GM19239 (cell line): ENCODE measurements around the gene CCDC51.
A peak's percentile ranks its signal among the peaks of the same experiment; 100 is the strongest.

ENCODE experiments used
- DNase-seq: peaks from one replicate; pipeline ENCODE4 v3.0.0; 2011; ENCODE audit warnings: low spot score; ENCODE audit not compliant: insufficient read length
- FAIRE-seq: peaks from 2 replicates; lab custom pipeline; 2011; peaks lifted over from hg19 to GRCh38; lab: Jason Lieb, UNC

CCDC51 gene

DNA sequence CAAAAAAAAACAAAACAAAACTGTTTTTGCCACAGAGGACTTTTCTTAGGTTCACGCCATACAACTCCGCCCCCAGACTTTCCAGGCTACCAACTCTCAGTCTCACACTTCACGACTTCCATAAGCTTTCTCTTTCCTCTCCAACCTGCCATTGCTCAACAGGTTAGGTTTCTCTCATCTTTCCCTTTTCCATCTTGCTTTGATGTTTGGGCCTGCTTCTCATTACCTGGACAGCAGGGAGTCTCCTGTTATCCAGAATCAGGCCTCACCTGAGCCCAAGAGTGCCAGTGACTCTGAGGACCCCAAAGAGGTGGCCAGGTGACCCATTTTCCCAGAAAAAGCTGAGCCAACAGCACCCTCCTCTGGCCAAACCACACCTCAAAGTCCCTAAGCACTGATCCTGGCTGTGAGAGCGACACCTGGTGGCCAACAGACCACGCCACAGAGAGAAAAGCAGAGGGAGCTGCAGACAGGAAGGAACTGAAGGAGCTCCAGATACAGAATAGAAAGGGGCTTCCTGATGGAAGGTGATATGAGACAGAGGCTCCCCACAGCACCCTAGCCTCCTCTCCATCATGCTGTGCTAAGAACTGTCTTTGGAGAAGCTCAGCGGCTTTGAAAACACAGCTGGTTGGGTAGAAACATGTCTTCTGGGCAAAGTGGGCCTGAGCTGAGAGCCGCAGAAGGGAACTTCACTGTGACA, 4.0 kb downstream of the CCDC51 start:
- DNase-seq (peak; percentile 73), FAIRE-seq (peak; percentile 95)

GRCh38 chr3:48435223-48435595, 4.7 kb downstream of the CCDC51 start:
- DNase-seq (no peak), FAIRE-seq (no peak)

DNA sequence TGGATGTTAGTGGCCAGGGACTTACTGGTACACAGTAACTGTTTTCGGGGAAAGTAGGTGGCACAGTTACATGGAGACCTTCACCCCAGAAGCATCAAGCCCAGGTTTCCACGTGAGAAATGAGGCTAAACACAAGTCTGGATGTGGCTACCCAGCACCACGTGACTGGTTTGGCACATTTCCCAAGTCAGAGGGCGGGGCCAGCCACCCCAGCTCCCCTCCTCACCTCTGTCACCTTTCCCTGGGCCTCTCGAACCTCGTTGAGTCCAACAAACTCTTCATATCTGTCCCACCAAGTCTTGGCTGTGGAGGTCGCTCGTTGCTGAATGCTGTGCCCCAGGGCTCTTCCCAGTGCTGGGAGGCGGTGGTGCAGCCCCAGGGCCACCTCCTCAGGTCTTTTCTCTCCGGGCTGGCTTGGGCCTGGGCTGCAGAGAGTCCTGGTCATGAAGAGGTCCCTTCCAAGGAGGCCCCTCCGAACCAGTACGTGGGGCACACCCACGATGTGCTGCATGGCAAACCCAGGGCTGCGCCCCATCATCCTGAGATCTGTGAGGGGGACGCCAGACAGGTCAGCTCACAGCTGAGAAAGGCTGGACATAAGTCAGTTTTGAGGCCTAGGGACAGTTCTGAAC, 5.2 kb downstream of the CCDC51 start:
- no peak for FAIRE-seq
- no peak for DNase-seq

GRCh38 chr3:48433472-48434118, 6.3 kb downstream of the CCDC51 start:
- FAIRE-seq (no peak), DNase-seq (no peak)

GRCh38 chr3:48432411-48433371, 7.2 kb downstream of the CCDC51 start:
- FAIRE-seq (no peak), DNase-seq (no peak)

- FAIRE-seq (no peak), DNase-seq (no peak)
Observed at GRCh38 chr3:48431224-48432029, 8.5 kb downstream of the CCDC51 start.

- DNase-seq (no peak), FAIRE-seq (no peak)
Observed at GRCh38 chr3:48430708-48431101, 9.2 kb downstream of the CCDC51 start.

- FAIRE-seq (no peak), DNase-seq (no peak)
Observed at GRCh38 chr3:48429960-48430707, 9.8 kb downstream of the CCDC51 start, which contains the start of gene PLXNB1. Gene PLXNB1, minus strand, starts transcription at chr3:48430086. Its CDS starts 5,475 bp downstream, at chr3:48424611.

GRCh38 chr3:48429317-48429959, 10.5 kb downstream of the CCDC51 start:
- FAIRE-seq (peak; percentile 71), DNase-seq (peak; percentile 78)

DNA sequence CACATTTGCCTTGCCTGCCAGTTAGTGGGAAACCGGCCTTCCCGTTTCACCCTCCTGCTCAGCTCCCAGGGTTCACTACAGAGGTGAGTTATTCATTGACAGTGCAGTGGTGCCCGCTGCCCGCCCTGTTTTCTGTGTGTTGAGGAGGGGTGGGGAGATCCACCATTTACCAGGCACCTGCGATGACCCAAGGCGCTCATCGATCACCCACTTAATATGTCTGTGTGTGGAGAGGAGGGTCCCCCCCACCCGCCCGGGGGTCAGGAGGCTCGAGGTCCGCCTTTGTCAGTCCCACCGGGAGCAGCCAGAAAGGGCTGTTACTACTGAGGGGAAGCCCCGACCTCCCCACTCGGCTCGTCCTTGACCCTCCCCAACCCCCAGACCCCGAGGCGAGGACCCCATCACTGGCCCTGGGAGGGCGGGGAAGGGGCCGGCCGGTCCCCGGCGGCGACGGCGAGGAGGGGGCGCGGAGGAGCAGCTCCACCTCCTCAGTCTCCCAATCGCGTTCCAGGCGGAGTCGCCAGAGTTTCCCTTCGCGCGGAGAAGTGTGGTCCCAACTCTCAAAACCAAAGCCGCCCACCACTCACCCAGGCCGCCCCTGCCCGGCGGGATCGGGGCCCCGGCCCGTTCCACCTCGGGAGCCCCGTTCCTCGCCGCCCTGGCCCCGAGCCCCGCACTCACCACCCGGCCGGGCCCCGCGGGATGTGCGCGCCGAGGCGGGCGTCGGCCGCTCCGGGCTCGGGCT, 11.2 kb downstream of the CCDC51 start:
- peak; percentile 26 for FAIRE-seq
- no peak for DNase-seq

DNA sequence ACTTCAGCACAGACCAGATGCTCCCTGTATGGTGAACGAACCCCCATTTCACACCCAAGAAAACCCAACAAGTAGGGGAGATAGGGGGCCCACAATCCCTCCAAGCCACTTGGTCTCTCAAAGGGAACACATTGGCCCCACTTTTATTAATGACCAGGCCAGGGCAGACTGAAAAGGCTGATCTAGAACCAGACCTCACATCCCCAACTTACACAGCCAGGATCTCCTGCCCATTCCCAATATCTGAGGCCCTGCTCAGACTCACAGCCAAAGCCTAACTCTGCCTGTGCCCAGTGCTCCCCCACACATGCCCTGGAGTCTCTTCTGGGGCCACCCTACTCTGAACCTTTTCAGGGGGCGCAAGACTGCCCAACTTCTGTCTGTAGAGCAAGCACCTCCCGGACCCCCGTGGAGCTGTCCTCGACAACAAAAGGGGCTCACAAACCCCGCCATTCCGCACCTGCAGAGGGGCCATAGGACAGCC, 11.8 kb downstream of the CCDC51 start:
- DNase-seq, result no peak
- FAIRE-seq, result peak; percentile 33

GRCh38 chr3:48427630-48427962, 12.3 kb downstream of the CCDC51 start:
- no peak for DNase-seq
- no peak for FAIRE-seq

- DNase-seq (no peak), FAIRE-seq (no peak)
Observed at GRCh38 chr3:48426944-48427629, 12.8 kb downstream of the CCDC51 start.

- DNase-seq (no peak), FAIRE-seq (no peak)
Observed at GRCh38 chr3:48426401-48426909, 13.5 kb downstream of the CCDC51 start.

DNA sequence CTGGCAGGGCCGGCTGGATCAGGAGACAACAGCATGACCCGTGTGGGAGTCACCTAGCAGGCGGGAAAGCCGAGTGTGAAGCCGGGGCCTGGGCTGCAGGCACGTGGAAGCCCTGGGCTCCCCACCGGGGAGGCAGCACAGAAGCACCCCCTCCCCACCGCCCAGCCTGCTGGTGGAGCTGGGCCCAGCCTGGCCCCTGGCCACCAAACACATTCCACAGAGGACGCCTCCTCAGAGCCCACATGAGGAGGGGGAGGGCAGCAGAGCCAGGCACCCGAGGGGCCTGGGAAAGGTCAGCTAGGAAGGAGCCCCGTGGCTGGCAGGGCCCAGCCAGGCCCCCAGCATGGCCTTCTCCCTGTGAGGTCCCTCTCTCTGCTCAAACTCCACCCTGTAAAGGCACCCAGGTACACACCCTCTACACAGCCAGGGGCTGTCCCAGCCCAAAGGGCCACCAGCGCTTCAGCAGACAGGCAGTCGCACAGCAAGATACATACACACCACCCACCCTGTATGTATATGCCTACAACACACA, 14.6 kb downstream of the CCDC51 start:
- DNase-seq (no peak), FAIRE-seq (no peak)

DNA sequence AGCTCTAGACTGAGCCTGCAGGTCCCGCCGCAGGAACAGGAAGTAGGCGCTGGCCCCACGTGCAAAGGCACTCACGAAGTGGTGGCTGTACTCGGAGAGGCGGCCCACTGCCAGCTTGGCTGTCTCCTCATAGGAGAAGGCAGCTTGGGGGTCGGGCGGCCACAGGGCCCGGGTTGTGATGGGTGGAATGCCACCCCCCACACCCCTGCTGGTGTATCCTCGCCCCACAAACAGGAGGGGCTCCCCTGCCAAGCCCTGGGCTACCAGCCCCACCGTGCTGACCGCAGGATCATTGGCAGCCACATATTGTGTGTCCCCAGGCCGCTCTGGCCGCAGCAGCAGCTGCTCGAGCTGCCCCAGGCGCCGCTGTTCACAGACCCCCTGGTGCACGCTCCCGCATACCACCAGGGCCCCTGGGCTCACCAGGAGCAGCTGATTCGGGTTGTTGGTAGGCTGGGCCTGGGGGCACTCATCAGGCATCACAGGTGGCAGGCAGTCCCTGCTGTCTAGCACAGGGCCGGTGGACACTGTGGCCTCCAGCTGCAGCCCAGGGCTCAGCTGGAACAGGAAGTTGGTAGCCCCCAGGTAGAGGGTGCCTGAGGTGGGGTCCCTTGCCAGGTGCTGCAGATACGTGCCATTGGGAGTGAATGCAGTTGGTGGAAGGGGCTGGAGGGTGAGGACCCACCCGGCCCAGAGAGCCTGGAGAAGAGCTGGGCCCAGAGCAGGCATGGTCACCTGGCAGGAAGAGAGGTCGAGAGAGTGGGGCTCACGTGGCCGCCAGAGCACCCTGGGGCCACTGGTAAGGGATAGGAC, 15.8 kb downstream of the CCDC51 start:
- FAIRE-seq (no peak), DNase-seq (no peak)
